Astrocyte of the spinal cord (primary cell): ENCODE measurements around the gene ETNPPL.
A peak's percentile ranks its signal among the peaks of the same experiment; 100 is the strongest.

ENCODE experiments used
- DNase-seq: peaks from one replicate; pipeline ENCODE4 v3.0.0; 2011; ENCODE audit warnings: low read depth, low spot score
- H3K4me3 ChIP-seq: 2 replicates; pipeline ENCODE4 v1.5.1; 2011; ENCODE audit warnings: low read depth, mild to moderate bottlenecking, low read length, moderate library complexity
- CTCF ChIP-seq: IDR thresholded peaks from 2 replicates; pipeline ENCODE4 v1.5.1; 2012; ENCODE audit warnings: low read depth, mild to moderate bottlenecking, low read length, inconsistent platforms
- in situ Hi-C: cut with HindIII; loops from 2 replicates; pipeline ENCODE4 v1.10.0; 2017; ENCODE audit warnings: low sequenced_read_pairs

ETNPPL gene

GRCh38 chr4:108709234-108709633, 53.6 kb downstream of the ETNPPL start:
- no peak overlapping the region for H3K4me3 ChIP-seq
- TF ChIP-seq CTCF, result no peak
- in situ Hi-C loops, result no loop called here
- DNase-seq, result no peak

- in situ Hi-C loops, result no loop called here
- no peak for DNase-seq
- no peak for TF ChIP-seq CTCF
- H3K4me3 ChIP-seq, result no peak overlapping the region
Measured at GRCh38 chr4:108706289-108706688, 56.6 kb downstream of the ETNPPL start.

- no peak for TF ChIP-seq CTCF
- in situ Hi-C loops, result no loop called here
Measured at GRCh38 chr4:108703966-108704365, 58.9 kb downstream of the ETNPPL start.

GRCh38 chr4:108703370-108703769, 59.5 kb downstream of the ETNPPL start:
- DNase-seq, result no peak
- no peak for TF ChIP-seq CTCF
- in situ Hi-C loops, result no loop called here
- H3K4me3 ChIP-seq, result no peak overlapping the region

More at GRCh38 chr4:108703966-108704365, 58.9 kb downstream of the ETNPPL start:
- no peak overlapping the region for H3K4me3 ChIP-seq
- no peak for DNase-seq

GRCh38 chr4:108702960-108703359, 59.9 kb downstream of the ETNPPL start:
- no peak overlapping the region for H3K4me3 ChIP-seq
- in situ Hi-C loops, result no loop called here

GRCh38 chr4:108700081-108700757, 62.6 kb downstream of the ETNPPL start:
- no peak for TF ChIP-seq CTCF
- in situ Hi-C loops, result no loop called here
- H3K4me3 ChIP-seq, result no peak overlapping the region
- peak; percentile 75 for DNase-seq

More at GRCh38 chr4:108702960-108703359, 59.9 kb downstream of the ETNPPL start:
- no peak for TF ChIP-seq CTCF
- peak; percentile 51 for DNase-seq
